Ureter (tissue), 1 donor: ENCODE measurements around the gene CYP21A2. TPM values are rescaled to one million over a fixed set of nuclear protein-coding genes. Genes with fewer than 3 reads are reported as not detected.
A peak's percentile ranks its signal among the peaks of the same experiment; 100 is the strongest.
"Not testable (repeated sequence)": the region's sequence is repeated elsewhere in the genome, so short reads cannot be mapped to it uniquely, and the experiment has no call there.

Source experiments
- DNase-seq: peaks from one replicate; pipeline ENCODE4 v3.0.0-alpha.2; 2020; ENCODE audit warnings: low spot score
- total RNA-seq: library from RNA; stranded (reverse); gene quantifications from one replicate; pipeline ENCODE4 v1.2.4, GENCODE V29; 2023
- donor health status: DM: yes; HTN: yes; CAD: no.

The CYP21A2 gene
- 3.8 TPM for total RNA-seq

DNA sequence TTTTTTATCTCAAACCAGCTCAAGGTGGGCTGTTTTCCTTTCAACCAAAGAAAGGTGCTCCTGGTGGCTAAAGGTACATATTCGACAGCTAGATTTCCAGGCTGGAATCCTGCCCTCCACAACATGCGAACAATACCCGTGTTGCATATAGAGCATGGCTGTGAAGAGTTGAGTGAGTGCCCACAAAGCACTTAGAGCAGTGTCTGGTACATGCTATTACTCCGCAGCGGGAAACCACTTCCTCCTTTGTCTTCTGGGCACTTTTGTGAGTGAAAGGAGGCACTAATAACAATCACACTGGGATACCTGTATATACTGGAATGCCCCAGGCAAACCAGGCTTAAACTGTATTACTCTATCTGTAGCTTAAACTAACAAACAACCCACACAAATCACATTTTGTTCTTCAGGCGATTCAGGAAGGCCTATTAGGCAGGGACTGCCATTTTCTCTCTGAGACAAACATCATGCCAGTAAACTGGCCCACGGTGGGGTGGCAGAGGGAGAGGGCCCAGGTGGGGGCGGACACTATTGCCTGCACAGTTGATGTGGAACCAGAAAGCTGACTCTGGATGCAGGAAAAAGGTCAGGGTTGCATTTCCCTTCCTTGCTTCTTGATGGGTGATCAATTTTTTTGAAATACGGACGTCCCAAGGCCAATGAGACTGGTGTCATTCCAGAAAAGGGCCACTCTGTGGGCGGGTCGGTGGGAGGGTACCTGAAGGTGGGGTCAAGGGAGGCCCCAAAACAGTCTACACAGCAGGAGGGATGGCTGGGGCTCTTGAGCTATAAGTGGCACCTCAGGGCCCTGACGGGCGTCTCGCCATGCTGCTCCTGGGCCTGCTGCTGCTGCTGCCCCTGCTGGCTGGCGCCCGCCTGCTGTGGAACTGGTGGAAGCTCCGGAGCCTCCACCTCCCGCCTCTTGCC, at the start of gene CYP21A2:
Gene CYP21A2 (plus strand): TSS at position 818 of the 927 bp plus-strand sequence. CDS start 8 bp downstream, at position 826.
- not testable (repeated sequence) for DNase-seq

DNA sequence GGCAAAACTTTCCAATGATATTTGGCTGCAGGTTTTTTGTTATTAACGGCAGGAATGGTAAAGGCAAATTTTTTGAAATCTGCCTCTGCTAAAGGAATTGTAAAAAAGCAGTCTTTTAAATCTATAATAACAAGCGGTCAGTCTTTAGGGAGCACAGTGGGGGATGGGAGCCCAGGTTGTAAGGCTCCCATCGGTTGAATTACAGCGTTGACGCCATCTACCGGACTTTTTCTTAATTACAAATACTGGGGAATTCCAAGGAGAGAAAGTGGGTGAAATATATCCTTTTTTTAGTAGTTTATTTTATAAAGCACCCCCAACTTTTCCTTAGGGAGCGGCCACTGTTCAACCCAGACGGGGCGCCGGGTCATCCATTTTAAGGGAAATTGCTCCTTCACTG, 48.9 kb upstream of the CYP21A2 start:
- DNase-seq, result not testable (repeated sequence)

DNA sequence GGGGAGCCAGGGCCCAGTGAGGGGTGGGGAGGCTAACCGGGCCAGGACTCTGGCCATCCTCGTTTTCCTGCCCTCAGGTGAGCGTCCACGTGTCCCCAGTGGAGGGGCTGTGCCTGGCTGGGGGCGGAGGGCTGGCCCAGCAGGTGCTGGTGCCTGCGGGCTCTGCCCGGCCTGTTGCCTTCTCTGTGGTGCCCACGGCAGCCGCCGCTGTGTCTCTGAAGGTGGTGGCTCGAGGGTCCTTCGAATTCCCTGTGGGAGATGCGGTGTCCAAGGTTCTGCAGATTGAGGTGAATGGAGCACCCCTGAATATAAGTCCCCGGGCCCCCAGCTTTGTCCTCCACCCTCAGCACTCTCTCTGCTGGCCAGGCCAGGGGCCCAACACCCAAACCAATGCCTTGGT, 43.8 kb upstream of the CYP21A2 start:
- not testable (repeated sequence) for DNase-seq

DNA sequence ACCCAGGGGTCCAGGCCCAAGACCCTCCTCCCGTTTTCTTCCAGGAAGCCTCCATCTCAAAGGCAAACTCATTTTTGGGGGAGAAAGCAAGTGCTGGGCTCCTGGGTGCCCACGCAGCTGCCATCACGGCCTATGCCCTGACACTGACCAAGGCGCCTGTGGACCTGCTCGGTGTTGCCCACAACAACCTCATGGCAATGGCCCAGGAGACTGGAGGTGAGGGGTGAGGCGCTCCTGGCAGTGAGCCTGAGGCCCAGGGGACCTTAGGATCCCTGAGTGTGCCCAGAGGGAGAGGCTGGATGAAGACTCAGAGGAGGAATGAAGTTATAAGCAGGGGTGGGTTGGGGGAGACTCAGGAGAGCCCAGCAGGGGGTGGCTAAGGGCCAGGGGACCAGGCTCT, 41.8 kb upstream of the CYP21A2 start:
- DNase-seq, result not testable (repeated sequence)

- DNase-seq, result not testable (repeated sequence)
Observed at GRCh38 chr6:32002546-32003268, 35.5 kb upstream of the CYP21A2 start.

- not testable (repeated sequence) for DNase-seq
Observed at GRCh38 chr6:32003301-32003700, 34.9 kb upstream of the CYP21A2 start.

GRCh38 chr6:32004393-32004792, 33.8 kb upstream of the CYP21A2 start:
- not testable (repeated sequence) for DNase-seq

- DNase-seq, result not testable (repeated sequence)
Observed at GRCh38 chr6:32004864-32005537, 33.2 kb upstream of the CYP21A2 start.

GRCh38 chr6:32005538-32005880, 32.7 kb upstream of the CYP21A2 start:
- not testable (repeated sequence) for DNase-seq

GRCh38 chr6:32005991-32006529, 32.2 kb upstream of the CYP21A2 start:
- not testable (repeated sequence) for DNase-seq

DNA sequence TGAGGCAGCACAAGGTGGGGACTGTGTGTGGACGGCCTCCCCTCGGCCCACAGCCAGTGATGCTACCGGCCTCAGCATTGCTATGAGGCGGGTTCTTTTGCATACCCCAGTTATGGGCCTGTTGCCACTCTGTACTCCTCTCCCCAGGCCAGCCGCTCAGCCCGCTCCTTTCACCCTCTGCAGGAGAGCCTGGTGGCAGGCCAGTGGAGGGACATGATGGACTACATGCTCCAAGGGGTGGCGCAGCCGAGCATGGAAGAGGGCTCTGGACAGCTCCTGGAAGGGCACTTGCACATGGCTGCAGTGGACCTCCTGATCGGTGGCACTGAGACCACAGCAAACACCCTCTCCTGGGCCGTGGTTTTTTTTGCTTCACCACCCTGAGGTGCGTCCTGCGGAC, 31.1 kb upstream of the CYP21A2 start:
- not testable (repeated sequence) for DNase-seq

- DNase-seq, result not testable (repeated sequence)
Observed at GRCh38 chr6:32008037-32008436, 30.2 kb upstream of the CYP21A2 start.

DNA sequence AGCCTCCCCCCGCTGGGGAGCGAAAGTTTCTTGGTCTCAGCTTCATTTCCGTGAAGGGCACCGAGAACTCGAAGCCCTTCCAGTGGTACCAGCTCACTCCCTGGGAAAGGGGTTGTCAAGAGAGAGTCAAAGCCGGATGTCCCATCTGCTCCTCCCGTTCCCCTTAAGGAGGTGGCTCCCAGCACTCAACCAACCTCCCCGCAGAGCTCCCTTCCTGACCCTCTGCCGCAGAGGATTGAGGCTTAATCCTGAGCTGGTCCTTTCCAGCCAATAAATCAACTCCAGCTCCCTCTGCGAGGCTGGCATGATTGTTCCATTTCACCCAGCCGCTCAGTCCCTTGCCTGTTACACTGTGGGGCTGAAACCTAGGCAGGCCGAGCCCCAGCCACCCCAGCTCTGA, 29.6 kb upstream of the CYP21A2 start:
- DNase-seq, result not testable (repeated sequence)

- not testable (repeated sequence) for DNase-seq
Observed at GRCh38 chr6:32009537-32009936, 28.7 kb upstream of the CYP21A2 start.

DNA sequence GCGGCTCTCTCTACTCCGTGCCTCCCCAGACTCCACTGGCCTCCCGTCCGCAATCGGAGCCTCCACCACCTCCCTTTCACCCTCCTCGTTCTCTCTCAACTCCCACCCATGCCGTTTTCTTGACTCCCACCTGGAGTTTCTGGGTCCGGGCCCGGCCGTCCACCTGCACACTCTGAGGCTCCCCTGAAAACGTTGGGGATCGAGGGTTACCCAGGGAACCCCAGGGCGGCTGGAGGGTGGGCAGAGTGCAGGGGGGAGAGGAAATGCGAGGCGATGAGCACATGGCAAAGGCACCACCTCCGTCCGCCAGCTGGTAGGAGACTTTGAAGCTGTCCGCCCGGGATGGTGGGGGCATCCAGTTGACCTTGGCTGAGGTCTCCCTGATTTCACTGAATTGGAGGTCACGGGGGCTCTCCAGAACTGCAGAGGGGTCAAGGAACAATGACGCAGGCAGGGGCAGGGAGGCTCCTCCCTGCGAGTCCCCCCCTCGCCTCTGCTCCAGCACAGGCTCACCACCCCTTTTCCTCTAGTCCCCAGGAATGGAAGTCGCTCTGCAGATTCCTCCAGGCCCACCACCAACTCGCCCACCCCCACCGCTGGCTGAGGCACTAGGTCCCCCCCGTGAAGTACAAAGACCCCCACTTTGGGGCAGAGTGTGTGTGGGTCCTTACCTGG, 27.2 kb upstream of the CYP21A2 start:
- DNase-seq, result not testable (repeated sequence)

DNA sequence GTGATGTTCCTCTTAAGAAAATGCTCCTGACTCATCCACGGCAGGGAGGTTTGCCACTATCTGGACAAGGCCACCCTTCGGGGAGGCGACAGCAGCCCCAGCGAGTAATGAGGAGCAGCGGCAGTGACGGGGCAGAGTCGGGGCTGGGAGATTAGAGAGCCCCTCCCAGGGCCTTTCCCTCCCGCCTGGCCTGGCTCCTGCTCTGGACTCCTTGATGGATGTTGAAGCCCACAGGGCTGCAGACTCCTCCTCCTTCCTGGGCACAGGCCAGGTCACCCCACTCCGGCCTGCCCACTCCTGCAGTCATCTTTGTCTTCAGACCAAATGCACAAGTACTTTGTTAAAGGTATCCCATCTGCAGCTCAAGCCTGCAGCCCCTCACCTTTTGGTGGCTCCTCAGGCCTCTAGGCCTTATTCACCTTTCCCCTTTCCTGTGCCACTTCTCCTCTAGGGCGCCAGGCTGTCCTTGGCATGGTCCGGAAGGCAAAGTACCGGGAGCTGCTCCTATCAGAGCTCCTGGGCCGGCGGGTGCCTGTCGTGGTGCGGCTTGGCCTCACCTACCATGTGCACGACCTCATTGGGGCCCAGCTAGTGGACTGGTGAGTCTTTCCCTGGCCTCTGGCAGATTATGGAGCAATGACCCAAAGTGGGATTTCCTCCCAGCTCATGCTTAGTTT, 25.1 kb upstream of the CYP21A2 start:
- DNase-seq, result not testable (repeated sequence)

- DNase-seq, result not testable (repeated sequence)
Observed at GRCh38 chr6:32013738-32014137, 24.5 kb upstream of the CYP21A2 start.

GRCh38 chr6:32014547-32014946, 23.7 kb upstream of the CYP21A2 start, which contains the start of gene C4B:
Gene C4B, plus strand, starts transcription at chr6:32014795. Its CDS starts 51 bp downstream, at chr6:32014846.
- not testable (repeated sequence) for DNase-seq

- DNase-seq, result not testable (repeated sequence)
Observed at GRCh38 chr6:32022100-32022499, 16.1 kb upstream of the CYP21A2 start.

DNA sequence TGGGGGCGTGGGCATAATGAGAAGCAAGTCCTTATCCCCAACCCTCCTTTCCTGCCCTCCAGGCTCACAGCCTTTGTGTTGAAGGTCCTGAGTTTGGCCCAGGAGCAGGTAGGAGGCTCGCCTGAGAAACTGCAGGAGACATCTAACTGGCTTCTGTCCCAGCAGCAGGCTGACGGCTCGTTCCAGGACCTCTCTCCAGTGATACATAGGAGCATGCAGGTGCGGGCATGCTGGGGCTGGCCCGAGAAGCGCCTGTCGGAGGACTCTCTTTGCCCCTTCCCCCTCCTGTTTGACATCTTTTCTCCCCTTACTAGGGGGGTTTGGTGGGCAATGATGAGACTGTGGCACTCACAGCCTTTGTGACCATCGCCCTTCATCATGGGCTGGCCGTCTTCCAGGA, 9.6 kb upstream of the CYP21A2 start:
- DNase-seq, result peak; percentile 34
